Measurements from ENCODE around the gene TMCC3.
A peak's percentile ranks its signal among the peaks of the same experiment; 100 is the strongest.
"Not testable (repeated sequence)": the region's sequence is repeated elsewhere in the genome, so short reads cannot be mapped to it uniquely, and the experiment has no call there.

Gene TMCC3

GRCh38 chr12:94553130-94553519 is 97.2 kb downstream of the TMCC3 start:
- no peak for DNase-seq (ENCODE audit: extremely low read depth, insufficient read length)
- TF ChIP-seq CTCF (IDR thresholded peaks at IDR 0.05; ENCODE audit: insufficient read depth, low read length, poor library complexity, severe bottlenecking): no peak
- Histone ChIP-seq H3K36me3 (ENCODE audit: control insufficient read depth, insufficient read depth, low read length) (no peaks in the 10 kb centered on the region), H3K27me3 (replicated peaks; ENCODE audit: control insufficient read depth, insufficient read depth, low read length) (no peaks in the 10 kb centered on the region), H3K4me3 (replicated peaks; ENCODE audit: low read depth, low read length) (no peak overlapping the region)

- no peak for DNase-seq (ENCODE audit: extremely low read depth, insufficient read length)
- H3K36me3 ChIP-seq (ENCODE audit: control insufficient read depth, insufficient read depth, low read length): no peaks in the 10 kb centered on the region
- H3K4me3 ChIP-seq (replicated peaks; ENCODE audit: low read depth, low read length): no peak overlapping the region
- no peak for TF ChIP-seq CTCF (IDR thresholded peaks at IDR 0.05; ENCODE audit: insufficient read depth, low read length, poor library complexity, severe bottlenecking)
- H3K27me3 ChIP-seq (replicated peaks; ENCODE audit: control insufficient read depth, insufficient read depth, low read length): no peaks in the 10 kb centered on the region
Observed at GRCh38 chr12:94551810-94552209, 98.5 kb downstream of the TMCC3 start.

- no peaks in the 10 kb centered on the region for H3K36me3 ChIP-seq (ENCODE audit: control insufficient read depth, insufficient read depth, low read length)
- no peak overlapping the region for H3K4me3 ChIP-seq (replicated peaks; ENCODE audit: low read depth, low read length)
- no peak for DNase-seq (ENCODE audit: extremely low read depth, insufficient read length)
- no peak for TF ChIP-seq CTCF (IDR thresholded peaks at IDR 0.05; ENCODE audit: insufficient read depth, low read length, poor library complexity, severe bottlenecking)
- no peaks in the 10 kb centered on the region for H3K27me3 ChIP-seq (replicated peaks; ENCODE audit: control insufficient read depth, insufficient read depth, low read length)
Observed at GRCh38 chr12:94550964-94551363, 99.4 kb downstream of the TMCC3 start.

GRCh38 chr12:94548833-94549232 is 101.5 kb downstream of the TMCC3 start:
- not testable (repeated sequence) for H3K4me3 ChIP-seq (replicated peaks; ENCODE audit: low read depth, low read length); H3K27me3 ChIP-seq (replicated peaks; ENCODE audit: control insufficient read depth, insufficient read depth, low read length); DNase-seq (ENCODE audit: extremely low read depth, insufficient read length); H3K36me3 ChIP-seq (ENCODE audit: control insufficient read depth, insufficient read depth, low read length)

GRCh38 chr12:94545935-94546771 is 104.2 kb downstream of the TMCC3 start:
- no peaks in the 10 kb centered on the region for H3K27me3 ChIP-seq (replicated peaks; ENCODE audit: control insufficient read depth, insufficient read depth, low read length)
- no peak for DNase-seq (ENCODE audit: extremely low read depth, insufficient read length)
- no peaks in the 10 kb centered on the region for H3K36me3 ChIP-seq (ENCODE audit: control insufficient read depth, insufficient read depth, low read length)
- TF ChIP-seq CTCF (IDR thresholded peaks at IDR 0.05; ENCODE audit: insufficient read depth, low read length, poor library complexity, severe bottlenecking): peak; percentile 79
- H3K4me3 ChIP-seq (replicated peaks; ENCODE audit: low read depth, low read length): no peak overlapping the region

- H3K27me3 ChIP-seq (replicated peaks; ENCODE audit: control insufficient read depth, insufficient read depth, low read length): no peaks in the 10 kb centered on the region
- DNase-seq (ENCODE audit: extremely low read depth, insufficient read length): no peak
- H3K4me3 ChIP-seq (replicated peaks; ENCODE audit: low read depth, low read length): no peak overlapping the region
- no peak for TF ChIP-seq CTCF (IDR thresholded peaks at IDR 0.05; ENCODE audit: insufficient read depth, low read length, poor library complexity, severe bottlenecking)
- no peaks in the 10 kb centered on the region for H3K36me3 ChIP-seq (ENCODE audit: control insufficient read depth, insufficient read depth, low read length)
Observed at GRCh38 chr12:94544355-94544754, 106.0 kb downstream of the TMCC3 start.
